Testis (tissue), 2 donors: Measurements from ENCODE around the gene FBN1.

Experiments used
- CTCF ChIP-seq, 3 experiments: fragments of 450-650 bp in 2 of 3; fragments of 200-600 bp in 1 of 3; sonication (generic) in 1 of 3; IDR thresholded peaks; one replicate each; pipeline ENCODE4 v1.5.1; 2016 to 2019; ENCODE audit warnings: antibody characterized with exemption in 3 of 3, mild to moderate bottlenecking in 2 of 3, moderate library complexity in 1 of 3
- POLR2A ChIP-seq: fragments of 450-650 bp; IDR thresholded peaks from one replicate; pipeline ENCODE4 v1.6.1; 2017; ENCODE audit warnings: antibody characterized with exemption, mild to moderate bottlenecking, moderate library complexity

DNA sequence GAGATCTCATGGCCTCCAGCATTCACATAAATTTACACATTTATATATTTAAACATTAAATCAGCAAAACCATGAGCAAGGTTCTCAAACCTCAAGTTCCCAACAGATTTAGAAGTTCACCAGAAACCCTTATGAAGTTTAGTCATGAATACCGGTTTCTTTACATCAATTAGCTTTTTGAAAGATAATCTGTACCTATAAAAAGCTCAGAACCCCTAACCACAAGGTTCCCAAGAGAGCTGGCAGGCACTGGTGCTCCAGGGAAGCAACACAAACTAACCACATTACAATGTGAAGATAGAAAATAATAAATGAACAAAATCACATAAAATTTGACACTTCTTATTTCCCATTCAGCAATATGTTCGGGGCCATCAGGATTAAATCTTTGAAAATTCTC lies 150.9 kb downstream of the FBN1 start:
- TF ChIP-seq POLR2A (no peak), CTCF (IDR thresholded peaks at IDR 0.05) (no peak)
